GM21737 (cell line): ENCODE results near the gene P3H2.
"Not testable (repeated sequence)": the region's sequence is repeated elsewhere in the genome, so short reads cannot be mapped to it uniquely, and the experiment has no call there.

Experiments used
- ATAC-seq: cut with Tn5 transposase; IDR thresholded peaks from one replicate; pipeline ENCODE4 v1.9.1; 2021; ENCODE audit warnings: mild to moderate bottlenecking, moderate library complexity; ENCODE audit not compliant: unreplicated experiment

Gene P3H2

DNA sequence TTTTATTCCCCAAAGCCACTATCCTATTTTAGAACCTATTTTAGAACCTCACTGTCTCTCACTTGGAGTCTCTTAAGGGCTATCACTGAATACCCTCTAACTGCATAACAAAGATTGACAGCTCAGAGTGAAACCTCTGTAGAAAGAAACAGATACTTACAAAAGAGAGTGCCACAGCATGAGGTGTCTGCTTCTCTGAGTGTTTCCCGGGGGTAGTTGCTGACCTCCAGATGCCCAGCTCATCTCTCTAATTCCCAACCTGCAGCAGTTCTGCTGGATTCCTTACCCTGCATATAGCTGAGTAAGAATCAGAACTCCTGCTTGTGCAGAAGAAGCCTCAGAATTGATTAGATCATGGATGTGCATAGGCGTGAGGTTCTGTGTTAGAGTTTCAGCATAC, 34.5 kb downstream of the P3H2 start:
- no peak for ATAC-seq

DNA sequence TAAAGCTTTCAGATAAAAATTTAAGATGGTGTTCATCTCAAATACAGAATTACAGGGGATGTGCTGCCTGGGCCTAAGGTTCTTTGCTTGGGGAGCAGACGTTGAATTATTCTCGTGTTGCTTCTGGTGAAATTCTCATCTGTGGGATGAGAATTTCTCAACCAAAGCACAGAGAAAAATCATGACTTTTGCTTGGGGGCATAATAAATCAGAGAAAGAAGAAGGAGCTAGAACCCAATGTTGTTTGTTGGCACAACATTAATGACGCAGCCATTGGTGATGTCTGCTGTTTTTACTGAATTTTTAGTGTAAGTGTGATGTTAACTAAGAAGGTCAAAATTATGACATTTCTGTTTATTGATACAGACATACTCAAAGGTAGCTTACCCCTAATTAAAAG, 35.7 kb downstream of the P3H2 start:
- no peak for ATAC-seq

DNA sequence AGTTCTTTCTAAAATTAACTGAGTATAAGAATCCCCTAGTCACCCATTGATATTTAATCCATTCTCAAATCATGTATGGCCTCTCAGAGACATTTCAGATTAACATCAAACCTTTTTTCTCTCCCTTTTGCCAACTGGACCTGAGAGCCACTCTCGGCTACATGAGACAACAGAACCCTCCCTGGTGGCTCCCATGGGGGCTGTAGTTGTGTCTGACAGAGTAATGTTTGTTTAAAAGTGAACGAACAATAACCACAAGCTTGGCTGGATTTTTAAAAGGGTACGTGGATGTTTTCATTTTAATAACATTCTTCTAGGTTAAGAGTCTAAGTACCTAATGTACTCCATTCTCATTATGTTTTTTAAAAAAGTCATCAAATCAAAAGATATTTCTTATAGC, 37.1 kb downstream of the P3H2 start:
- ATAC-seq = no peak

DNA sequence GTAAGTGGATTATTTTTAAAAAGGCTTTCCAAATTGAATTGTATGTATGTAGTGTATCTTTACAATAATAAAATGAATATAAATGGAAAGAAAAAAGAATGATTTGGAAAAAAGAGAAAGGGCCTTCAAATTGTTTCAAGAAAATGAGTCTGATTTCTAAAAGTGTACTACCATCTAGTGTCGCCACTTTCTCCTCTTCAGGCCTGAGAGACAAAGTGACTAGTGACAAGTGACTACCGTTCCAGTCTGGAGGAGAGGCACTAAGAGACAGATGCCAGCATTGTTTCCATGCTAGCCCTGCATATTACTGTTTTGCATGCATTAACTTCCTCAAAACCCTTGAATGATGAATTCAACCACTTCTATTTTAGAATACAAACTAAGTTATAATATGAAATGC, 39.3 kb downstream of the P3H2 start:
- ATAC-seq = no peak

DNA sequence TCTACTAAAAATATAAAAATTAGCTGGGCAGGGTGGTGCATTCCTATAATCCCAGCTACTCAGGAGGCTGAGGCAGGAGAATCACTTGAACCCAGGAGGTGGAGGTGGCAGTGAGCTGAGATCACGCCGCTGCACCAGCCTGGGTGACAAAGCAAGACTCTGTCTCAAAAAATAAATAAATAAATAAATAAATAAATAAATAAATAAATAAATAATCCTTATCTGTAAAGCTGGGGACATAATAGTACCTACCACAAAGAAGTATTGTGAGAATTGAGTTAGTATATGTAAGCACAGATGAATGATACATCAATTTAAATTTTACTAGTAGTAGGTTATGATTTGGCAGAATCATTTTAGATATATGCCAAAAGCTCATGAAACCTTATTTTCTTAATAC, 41.5 kb downstream of the P3H2 start:
- not testable (repeated sequence) for ATAC-seq

DNA sequence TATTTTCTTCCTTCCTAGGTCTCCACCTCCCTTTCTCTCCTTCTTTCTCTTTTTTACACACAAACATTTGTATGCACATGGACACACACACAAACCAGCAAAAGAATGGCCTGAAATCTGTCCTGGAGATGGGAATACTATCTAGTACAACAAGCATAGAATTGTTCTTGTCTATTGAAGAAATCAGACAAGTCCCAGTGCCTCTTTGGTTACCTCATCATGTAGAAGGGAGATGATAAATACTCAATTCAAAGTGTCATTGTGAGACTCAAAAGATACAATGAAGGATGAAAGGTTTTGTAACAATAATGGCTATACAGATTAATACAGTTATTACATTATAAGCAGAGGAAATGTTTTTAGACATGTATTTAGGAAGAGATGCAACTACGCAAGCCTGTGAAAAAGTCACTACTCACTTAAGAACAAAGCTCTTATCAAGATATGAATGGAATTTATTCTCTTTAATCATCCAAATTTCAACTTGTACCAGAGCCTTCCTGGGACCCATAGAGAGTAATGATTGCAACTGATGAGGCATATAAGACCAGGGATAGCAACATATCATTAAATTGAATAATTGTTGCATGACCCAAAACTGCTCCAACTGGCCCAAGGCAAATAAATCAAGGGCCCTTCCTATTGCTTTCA, 43.2 kb downstream of the P3H2 start:
- no peak for ATAC-seq

DNA sequence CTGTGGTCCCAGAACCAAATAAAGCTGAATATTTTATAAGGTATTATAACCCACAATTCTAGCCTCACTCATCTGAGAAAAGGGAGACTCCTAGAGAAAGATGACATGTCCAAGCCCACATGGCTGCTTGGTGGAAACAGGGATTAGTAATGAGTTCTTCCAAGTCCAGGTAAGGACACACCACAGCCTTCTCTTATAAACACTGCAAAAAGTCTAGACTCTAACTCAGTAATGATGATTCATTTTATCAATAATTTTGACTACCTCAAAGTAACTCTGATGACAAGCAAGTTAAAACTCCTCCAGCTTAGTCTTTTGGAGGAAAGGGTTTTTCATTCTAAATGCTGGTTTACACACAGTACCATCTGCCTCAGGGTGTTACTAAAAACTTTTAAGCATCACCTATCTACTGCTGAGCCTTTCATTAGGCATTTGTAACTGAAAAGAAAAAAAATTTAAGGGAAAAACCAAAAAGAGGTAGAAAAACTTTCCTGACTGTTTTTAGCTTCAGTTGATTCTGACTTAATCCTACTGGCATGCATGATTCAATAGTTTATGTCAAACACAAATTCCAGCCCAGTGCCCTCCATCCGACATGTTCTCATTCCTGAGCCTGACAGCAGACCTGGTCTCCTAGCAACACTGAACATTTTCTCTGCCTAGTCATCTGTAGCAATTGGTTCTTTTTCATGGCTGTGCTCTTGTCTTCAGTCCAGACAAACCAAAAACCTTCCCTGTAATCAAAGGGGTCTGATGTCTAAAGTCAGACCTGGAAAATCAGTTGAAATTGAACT, 43.9 kb downstream of the P3H2 start:
- no peak for ATAC-seq

DNA sequence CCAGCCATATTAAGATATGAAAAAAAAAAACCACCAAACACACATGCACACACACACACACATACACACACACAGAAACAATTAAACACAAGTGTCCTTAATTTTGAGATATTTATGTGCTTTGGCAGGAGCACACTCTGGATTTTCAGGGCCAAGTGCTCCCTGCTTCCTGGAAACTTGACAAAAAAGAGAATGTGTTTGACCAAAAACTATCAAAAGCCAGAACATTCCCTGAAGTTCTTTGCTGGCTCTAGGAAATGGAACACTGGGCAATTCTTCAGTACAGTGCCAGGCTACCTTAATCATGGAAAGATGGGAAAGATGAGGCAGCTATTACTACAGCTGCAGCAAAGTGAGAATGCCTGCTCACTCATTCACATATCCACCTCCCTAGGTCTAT, 44.6 kb downstream of the P3H2 start:
- no peak for ATAC-seq

DNA sequence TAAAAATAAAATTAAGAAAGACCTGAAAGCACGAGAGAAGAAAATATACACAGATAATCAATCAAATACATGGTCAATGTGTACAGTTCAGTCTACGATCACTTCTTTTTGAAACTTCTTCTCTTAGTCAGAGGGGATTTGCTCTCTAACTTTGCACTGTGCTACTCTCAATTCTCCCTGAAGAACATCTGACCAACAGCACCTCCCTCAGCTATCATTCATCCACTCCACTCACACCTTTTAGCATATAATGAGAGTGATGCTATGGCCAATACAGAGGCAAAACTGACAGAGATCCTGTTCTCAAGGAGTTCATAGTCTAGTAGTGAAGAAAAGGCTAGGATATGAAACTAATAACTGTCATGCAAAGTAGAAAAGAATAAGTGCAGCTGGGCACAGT, 45.9 kb downstream of the P3H2 start:
- ATAC-seq = no peak

DNA sequence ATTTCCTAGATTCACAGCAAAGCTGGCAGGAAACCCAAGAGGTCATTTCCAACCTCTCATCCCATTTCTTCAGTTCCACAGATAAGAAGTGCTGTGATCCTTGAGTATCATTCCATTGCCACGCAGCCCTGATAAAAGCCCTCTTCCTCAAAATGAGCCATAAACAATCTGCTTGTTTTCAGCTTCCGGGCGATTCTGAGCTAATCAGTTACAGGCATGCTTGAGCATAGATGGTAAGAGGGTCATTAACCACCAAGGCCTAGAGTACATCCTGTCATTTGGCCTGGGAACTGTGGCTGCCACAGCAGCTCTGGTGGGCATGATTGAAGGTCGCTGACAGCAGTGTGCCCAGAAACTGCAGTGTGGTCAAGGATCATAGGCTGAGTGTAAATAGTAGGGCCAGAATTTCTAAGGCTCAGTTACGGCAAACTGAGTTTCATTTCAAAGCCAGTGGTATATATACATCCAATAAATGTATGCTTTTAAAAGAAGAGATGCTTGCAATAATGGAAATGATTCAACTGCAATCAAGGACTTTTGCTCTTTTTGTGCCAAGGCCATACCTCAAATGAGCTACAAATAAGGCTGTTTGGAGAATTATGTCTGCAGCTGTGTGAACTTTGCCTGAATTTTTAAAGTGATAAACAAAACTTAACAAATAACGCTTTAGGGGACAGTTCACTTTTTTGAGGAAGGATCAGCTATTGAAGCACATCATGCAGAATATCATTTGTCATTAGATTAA, 47.3 kb downstream of the P3H2 start:
- ATAC-seq = peak; percentile 75

DNA sequence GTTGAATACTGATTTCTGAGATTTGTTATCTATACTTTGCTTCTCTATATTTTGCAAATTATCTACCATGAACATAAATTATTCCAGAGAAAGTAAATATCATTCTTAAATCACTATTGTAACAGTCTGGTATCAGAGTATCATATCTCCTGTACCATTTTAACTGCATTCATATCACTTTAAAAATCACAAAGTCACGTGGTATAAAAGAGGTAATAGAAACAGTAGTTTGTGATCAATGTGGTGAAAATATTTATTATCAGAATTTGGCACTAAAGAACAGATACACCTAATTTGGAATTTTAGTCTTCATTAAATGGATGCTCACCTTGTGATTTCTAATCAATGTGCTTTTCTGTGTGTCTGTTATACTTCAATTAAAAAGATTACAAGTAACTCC, 47.8 kb downstream of the P3H2 start:
- no peak for ATAC-seq

DNA sequence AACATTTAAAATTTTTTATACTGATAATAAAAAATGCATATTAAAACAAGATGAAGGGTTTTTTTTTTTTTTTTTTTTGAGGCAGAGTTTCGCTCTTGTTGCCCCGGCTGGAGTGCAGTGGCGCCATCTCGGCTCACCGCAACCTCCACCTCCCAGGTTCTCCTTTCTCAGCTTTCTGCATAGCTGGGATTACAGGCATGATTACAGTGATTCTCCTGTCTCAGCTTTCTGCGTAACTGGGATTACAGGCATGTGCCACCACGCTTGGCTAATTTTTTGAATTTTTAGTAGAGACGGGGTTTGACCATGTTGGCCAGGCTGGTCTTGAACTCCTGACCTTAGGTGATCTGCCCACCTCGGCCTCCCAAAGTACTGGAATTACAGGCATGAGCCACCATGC, 48.8 kb downstream of the P3H2 start:
- not testable (repeated sequence) for ATAC-seq

DNA sequence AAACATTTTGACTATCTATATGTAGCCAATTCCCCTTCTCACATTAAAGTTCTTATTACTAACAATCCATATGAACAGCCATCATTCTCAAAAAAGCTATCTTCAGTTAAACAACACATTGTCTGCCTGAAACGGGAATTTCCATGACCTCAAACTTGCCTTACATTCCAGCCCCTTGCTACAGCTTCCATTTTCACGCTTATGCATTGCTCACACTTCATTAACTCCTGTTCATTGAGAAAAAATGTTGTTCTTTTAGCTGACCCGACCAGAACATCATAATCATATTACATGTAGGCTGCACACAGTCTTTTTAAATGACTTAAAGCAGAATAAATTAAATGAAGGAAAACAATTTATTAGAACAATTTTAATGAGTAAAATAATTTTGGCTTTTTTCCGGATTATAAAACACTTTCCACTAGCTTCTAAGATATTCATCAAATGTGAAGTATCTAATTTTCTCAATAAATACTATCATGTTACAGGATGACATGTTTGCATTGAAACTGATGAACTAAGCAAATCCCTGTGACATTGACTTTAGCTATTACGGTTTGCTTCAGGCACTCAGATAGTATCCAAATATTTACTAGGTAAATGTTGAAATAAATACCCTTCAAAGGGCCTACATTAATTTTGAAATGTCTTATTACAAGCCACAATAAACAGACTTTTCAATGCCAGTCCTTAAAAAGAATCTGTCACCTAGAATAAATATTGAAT, 49.9 kb downstream of the P3H2 start:
- no peak for ATAC-seq

DNA sequence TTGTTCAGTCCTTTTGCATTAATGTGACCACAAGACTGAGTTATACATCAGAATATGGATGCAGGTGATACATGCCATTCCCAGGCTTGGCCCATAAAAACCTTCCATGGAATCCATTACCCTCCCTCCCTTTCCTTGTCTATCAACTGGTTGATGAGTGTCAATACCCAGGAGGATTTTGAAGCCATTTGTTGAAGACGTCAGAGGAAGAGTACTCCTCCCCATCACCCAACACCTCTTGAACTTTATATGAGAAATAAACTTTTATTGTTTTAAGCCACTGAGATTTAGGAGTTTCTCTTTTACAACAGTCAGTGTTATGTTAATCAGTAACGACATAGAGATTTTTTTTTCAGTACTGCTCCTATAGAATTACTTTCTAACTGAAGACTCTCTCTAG, 55.5 kb downstream of the P3H2 start:
- ATAC-seq = no peak

DNA sequence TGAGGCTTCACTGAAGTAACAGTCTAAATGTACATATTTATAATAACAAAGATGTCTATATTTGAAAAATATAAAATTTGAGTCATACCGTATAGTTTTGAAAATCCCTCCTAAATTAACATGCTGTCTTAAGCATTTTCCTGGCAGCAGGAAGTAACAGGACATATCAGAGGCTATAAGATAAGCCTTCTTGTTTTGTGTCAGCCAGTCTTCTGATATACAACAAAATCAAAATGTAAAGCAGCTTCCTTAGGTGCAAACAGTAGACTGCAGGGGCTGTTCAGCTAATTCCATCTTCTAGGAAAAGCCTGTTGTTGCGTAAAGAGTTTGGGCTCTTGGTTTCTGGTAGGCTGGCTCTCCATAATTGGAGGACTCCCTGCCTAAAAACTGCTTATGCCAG, 56.0 kb downstream of the P3H2 start:
- ATAC-seq = no peak

DNA sequence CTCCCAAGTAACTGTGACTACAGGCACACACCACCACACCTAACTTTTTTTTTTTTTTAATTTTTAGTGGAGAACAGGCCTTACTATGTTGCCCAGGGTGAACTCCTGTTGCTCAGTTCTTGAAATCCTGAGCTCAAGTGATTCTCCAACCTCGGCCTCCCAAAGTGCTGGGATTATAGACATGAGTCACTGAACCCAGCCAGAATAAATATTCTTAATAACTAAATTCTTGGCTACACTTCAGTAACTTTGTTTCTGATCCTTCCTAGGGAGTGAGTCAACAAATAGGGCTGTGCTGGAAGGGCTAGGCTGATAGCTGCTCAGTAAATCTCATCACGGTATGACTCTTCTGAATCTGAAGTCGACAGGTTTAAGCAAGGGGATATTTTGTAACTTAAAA, 56.6 kb downstream of the P3H2 start:
- ATAC-seq = no peak

DNA sequence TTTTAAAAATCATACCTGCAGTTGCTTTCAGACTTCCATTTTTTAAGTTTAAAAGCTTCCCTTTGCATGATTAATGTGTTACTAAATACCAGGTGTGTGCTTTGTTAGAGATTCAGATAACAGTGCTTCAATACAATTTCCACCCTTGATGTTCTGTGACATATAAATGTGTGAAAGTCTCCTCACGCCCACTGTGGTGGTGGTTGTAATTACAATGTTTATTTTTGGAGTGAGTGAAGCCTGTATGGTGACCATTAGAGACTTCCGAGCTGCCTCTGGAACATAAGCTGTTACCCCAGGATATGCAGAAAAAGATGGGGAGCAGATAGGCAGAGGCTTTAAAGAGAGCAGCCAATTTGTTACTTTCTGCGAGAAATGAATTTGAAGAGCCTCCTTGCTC, 57.2 kb downstream of the P3H2 start:
- ATAC-seq = no peak

DNA sequence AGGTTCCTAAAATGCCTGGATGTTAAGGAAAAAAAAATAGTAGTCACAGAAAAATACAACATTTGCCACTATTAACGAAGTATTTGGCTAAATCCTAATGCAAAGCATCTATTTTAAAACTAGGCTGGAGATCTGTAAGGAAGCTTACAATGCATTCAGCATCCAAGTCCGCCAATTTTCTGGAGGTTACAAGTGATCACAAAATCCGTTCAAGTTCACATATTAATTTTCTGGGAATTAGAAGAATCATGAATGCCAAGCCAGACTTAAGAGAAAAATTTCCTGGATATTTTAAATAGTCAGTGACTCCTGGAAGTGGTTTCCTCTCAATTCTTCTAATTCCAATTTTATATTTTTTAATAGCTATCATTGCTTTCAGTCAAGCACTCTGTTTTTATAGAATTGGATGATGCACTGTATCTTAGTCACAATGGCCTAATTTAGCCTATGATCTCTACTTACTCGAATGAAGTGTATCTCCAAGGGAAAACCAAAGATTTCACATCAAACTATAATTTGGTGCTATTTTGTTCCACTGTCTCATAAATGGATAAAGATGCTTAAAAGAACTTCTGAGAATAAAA, 60.4 kb downstream of the P3H2 start:
- no peak for ATAC-seq

DNA sequence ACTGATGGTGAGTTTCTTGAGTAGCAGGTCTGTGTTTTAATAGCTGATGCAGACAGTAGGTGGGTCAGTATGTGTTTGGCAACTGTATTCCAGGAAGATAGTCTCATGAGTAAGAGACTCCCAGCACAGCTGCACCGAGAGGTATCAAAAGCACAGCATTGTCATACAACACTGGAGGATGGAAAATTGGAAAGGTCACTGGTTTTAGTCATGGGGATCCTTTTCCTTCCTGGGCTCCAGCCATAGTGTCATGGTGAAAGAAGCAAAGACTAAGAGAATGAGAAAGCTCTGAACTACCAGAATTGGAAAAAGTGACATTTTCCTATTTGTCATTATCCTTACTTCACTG, 61.5 kb downstream of the P3H2 start:
- no peak for ATAC-seq

DNA sequence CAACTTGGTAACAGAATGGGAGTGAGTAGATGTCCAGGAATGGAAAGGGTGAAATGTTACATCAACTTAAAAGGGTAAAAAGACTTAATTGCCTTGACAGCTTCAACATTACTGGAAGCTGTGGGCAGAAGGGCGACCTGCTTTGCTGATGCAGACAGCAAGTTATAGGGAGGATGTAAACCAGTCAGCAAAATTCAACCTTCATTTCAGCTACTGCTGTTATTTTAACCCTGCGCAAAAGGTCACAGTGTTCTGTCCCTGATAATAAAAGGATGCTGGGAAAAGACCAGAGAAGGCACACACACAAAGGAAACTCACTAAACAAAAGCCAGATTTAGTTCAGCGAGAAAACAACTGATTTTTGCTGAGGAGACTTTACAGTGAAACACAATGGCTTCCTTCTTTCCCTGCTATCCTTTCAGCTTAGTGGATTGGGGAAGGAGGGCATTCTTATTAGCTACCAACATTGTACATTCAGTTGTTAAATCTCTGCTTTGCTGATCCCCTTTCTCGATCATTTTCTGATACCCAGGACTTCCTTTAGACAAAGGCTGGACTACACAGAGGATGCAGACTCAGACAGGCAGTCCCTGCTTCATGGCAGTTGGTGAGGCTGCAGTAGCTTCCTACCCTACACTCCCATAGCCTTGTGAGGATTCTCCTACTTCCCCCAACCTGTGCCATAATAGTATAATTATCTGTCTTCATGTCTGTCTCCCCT, 62.0 kb downstream of the P3H2 start:
- no peak for ATAC-seq
